Activated naive CD4-positive, alpha-beta T cell treated with anti-CD3 and anti-CD28 coated beads, Interleukin-2, amount 50 U/mL, for 24 hours (primary cell): Measurements from ENCODE around the gene KDM1A.
A peak's percentile ranks its signal among the peaks of the same experiment; 100 is the strongest.
"Not testable (repeated sequence)": the region's sequence is repeated elsewhere in the genome, so short reads cannot be mapped to it uniquely, and the experiment has no call there.

Source experiments
- H3K27ac Mint-ChIP-seq: one replicate; pipeline ENCODE4 v1.8.0; 2021; ENCODE audit warnings: mild to moderate bottlenecking, mixed read lengths
- H3K27me3 Mint-ChIP-seq: one replicate; pipeline ENCODE4 v1.8.0; 2021; ENCODE audit warnings: mixed read lengths
- H3K36me3 Mint-ChIP-seq: one replicate; pipeline ENCODE4 v1.8.0; 2021; ENCODE audit warnings: mixed read lengths
- H3K4me1 Mint-ChIP-seq: one replicate; pipeline ENCODE4 v1.8.0; 2021; ENCODE audit warnings: mixed read lengths
- H3K4me3 Mint-ChIP-seq: one replicate; pipeline ENCODE4 v1.8.0; 2021; ENCODE audit warnings: mild to moderate bottlenecking, mixed read lengths
- H3K9me3 Mint-ChIP-seq: one replicate; pipeline ENCODE4 v1.8.0; 2021; ENCODE audit warnings: mixed read lengths

Gene KDM1A

GRCh38 chr1:23002218-23002617 is 17.1 kb upstream of the KDM1A start:
- not testable (repeated sequence) for H3K4me1 Mint-ChIP-seq, H3K27ac Mint-ChIP-seq, H3K36me3 Mint-ChIP-seq, H3K9me3 Mint-ChIP-seq, H3K4me3 Mint-ChIP-seq, H3K27me3 Mint-ChIP-seq

- no peaks in the 10 kb centered on the region for H3K9me3 Mint-ChIP-seq
- H3K4me3 Mint-ChIP-seq = no peak overlapping the region
- H3K27me3 Mint-ChIP-seq = peaks cover 7% of the 10 kb centered on the region
- H3K27ac Mint-ChIP-seq = no peak overlapping the region
- H3K4me1 Mint-ChIP-seq = no peaks in the 10 kb centered on the region
- no peaks in the 10 kb centered on the region for H3K36me3 Mint-ChIP-seq
Measured at GRCh38 chr1:23004112-23004511, 15.2 kb upstream of the KDM1A start.

GRCh38 chr1:23004769-23005168 is 14.5 kb upstream of the KDM1A start:
- not testable (repeated sequence) for H3K9me3 Mint-ChIP-seq, H3K4me3 Mint-ChIP-seq, H3K36me3 Mint-ChIP-seq, H3K4me1 Mint-ChIP-seq, H3K27ac Mint-ChIP-seq, H3K27me3 Mint-ChIP-seq

GRCh38 chr1:23007106-23007505 is 12.2 kb upstream of the KDM1A start:
- Mint-ChIP-seq H3K27me3 (peaks cover 7% of the 10 kb centered on the region), H3K9me3 (no peaks in the 10 kb centered on the region), H3K4me1 (no peaks in the 10 kb centered on the region), H3K4me3 (no peak overlapping the region), H3K27ac (no peak overlapping the region), H3K36me3 (no peaks in the 10 kb centered on the region)

GRCh38 chr1:23008901-23009300 is 10.4 kb upstream of the KDM1A start:
- H3K4me3 Mint-ChIP-seq = no peak overlapping the region
- no peaks in the 10 kb centered on the region for H3K36me3 Mint-ChIP-seq
- no peaks in the 10 kb centered on the region for H3K4me1 Mint-ChIP-seq
- H3K27ac Mint-ChIP-seq = no peak overlapping the region
- H3K9me3 Mint-ChIP-seq = no peaks in the 10 kb centered on the region
- H3K27me3 Mint-ChIP-seq = peaks cover 3% of the 10 kb centered on the region

- H3K27ac Mint-ChIP-seq, H3K4me1 Mint-ChIP-seq, H3K36me3 Mint-ChIP-seq: not testable (repeated sequence)
Measured at GRCh38 chr1:23010025-23010424, 9.2 kb upstream of the KDM1A start.

GRCh38 chr1:23013657-23014056 is 5.6 kb upstream of the KDM1A start:
- no peak overlapping the region for H3K27ac Mint-ChIP-seq
- H3K36me3 Mint-ChIP-seq = no peaks in the 10 kb centered on the region
- no peak overlapping the region for H3K4me3 Mint-ChIP-seq
- H3K27me3 Mint-ChIP-seq = no peaks in the 10 kb centered on the region
- H3K4me1 Mint-ChIP-seq = peaks cover 7% of the 10 kb centered on the region
- no peaks in the 10 kb centered on the region for H3K9me3 Mint-ChIP-seq

More at GRCh38 chr1:23010025-23010424, 9.2 kb upstream of the KDM1A start:
- H3K9me3 Mint-ChIP-seq, H3K27me3 Mint-ChIP-seq, H3K4me3 Mint-ChIP-seq: not testable (repeated sequence)

GRCh38 chr1:23018661-23019093 is 591 bp upstream of the KDM1A start:
- Mint-ChIP-seq H3K27me3 (no peaks in the 10 kb centered on the region), H3K4me1 (peaks cover 44% of the 10 kb centered on the region), H3K4me3 (peak overlapping the region; percentile 99), H3K36me3 (peaks cover 5% of the 10 kb centered on the region), H3K9me3 (peaks cover 7% of the 10 kb centered on the region), H3K27ac (peak overlapping the region; percentile 97)

GRCh38 chr1:23019863-23020625 is 776 bp downstream of the KDM1A start:
- H3K9me3 Mint-ChIP-seq = peaks cover 7% of the 10 kb centered on the region
- peak overlapping the region; percentile 44 for H3K27ac Mint-ChIP-seq
- H3K4me3 Mint-ChIP-seq = peak overlapping the region; percentile 92
- H3K27me3 Mint-ChIP-seq = no peaks in the 10 kb centered on the region
- peaks cover 55% of the 10 kb centered on the region for H3K4me1 Mint-ChIP-seq
- H3K36me3 Mint-ChIP-seq = peaks cover 8% of the 10 kb centered on the region

GRCh38 chr1:23020706-23021405 is 1.6 kb downstream of the KDM1A start:
- Mint-ChIP-seq H3K36me3 (peaks cover 8% of the 10 kb centered on the region), H3K27me3 (no peaks in the 10 kb centered on the region), H3K27ac (peak overlapping the region; percentile 26), H3K4me1 (peaks cover 61% of the 10 kb centered on the region), H3K4me3 (peak overlapping the region; percentile 92), H3K9me3 (peaks cover 7% of the 10 kb centered on the region)

GRCh38 chr1:23021834-23022233 is 2.6 kb downstream of the KDM1A start:
- Mint-ChIP-seq H3K27me3 (no peaks in the 10 kb centered on the region), H3K27ac (no peak overlapping the region), H3K4me1 (peaks cover 68% of the 10 kb centered on the region), H3K9me3 (peaks cover 7% of the 10 kb centered on the region), H3K36me3 (peaks cover 8% of the 10 kb centered on the region), H3K4me3 (peak overlapping the region; percentile 92)

GRCh38 chr1:23023174-23023845 is 4.0 kb downstream of the KDM1A start:
- peak overlapping the region; percentile 34 for H3K4me3 Mint-ChIP-seq
- peaks cover 79% of the 10 kb centered on the region for H3K4me1 Mint-ChIP-seq
- H3K36me3 Mint-ChIP-seq = peaks cover 8% of the 10 kb centered on the region
- peaks cover 7% of the 10 kb centered on the region for H3K9me3 Mint-ChIP-seq
- H3K27ac Mint-ChIP-seq = no peak overlapping the region
- no peaks in the 10 kb centered on the region for H3K27me3 Mint-ChIP-seq

- H3K36me3 Mint-ChIP-seq = peaks cover 10% of the 10 kb centered on the region
- no peaks in the 10 kb centered on the region for H3K27me3 Mint-ChIP-seq
- H3K4me3 Mint-ChIP-seq = no peak overlapping the region
- H3K27ac Mint-ChIP-seq = peak overlapping the region; percentile 23
- peaks cover 79% of the 10 kb centered on the region for H3K4me1 Mint-ChIP-seq
- H3K9me3 Mint-ChIP-seq = peaks cover 7% of the 10 kb centered on the region
Measured at GRCh38 chr1:23026568-23026967, 7.3 kb downstream of the KDM1A start.

- H3K4me1 Mint-ChIP-seq = peaks cover 81% of the 10 kb centered on the region
- H3K27me3 Mint-ChIP-seq = no peaks in the 10 kb centered on the region
- H3K36me3 Mint-ChIP-seq = peaks cover 14% of the 10 kb centered on the region
- H3K27ac Mint-ChIP-seq = no peak overlapping the region
- peaks cover 7% of the 10 kb centered on the region for H3K9me3 Mint-ChIP-seq
- no peak overlapping the region for H3K4me3 Mint-ChIP-seq
Measured at GRCh38 chr1:23027352-23027907, 8.2 kb downstream of the KDM1A start.

- H3K4me3 Mint-ChIP-seq = no peak overlapping the region
- peaks cover 74% of the 10 kb centered on the region for H3K4me1 Mint-ChIP-seq
Measured at GRCh38 chr1:23029337-23029736, 10.1 kb downstream of the KDM1A start.

More at GRCh38 chr1:23029337-23029736, 10.1 kb downstream of the KDM1A start:
- Mint-ChIP-seq H3K36me3 (peaks cover 10% of the 10 kb centered on the region), H3K27ac (no peak overlapping the region), H3K27me3 (no peaks in the 10 kb centered on the region), H3K9me3 (no peaks in the 10 kb centered on the region)
